Measurements from ENCODE around the gene HOXA4. TPM values are rescaled to one million over a fixed set of nuclear protein-coding genes. Genes with fewer than 3 reads are reported as not detected.

HOXA4 gene
- polyA plus RNA-seq, 3 donors = 0.48 TPM; not detected in 2

- peaks cover 2% of the 10 kb centered on the region for H3K4me1 Mint-ChIP-seq
- H3K36me3 Mint-ChIP-seq = no peaks in the 10 kb centered on the region
- Histone ChIP-seq H3K9ac (ENCODE audit: insufficient read depth, low read length, poor library complexity, severe bottlenecking) (no peak overlapping the region), H2AFZ (ENCODE audit: insufficient read depth, low read depth, low read length, poor library complexity, severe bottlenecking) (no peak overlapping the region), H3K9me3 (replicated peaks in 1 of 2; ENCODE audit: control insufficient read depth in 1 of 2, insufficient read depth in 1 of 2, low read length in 2 of 2) (no peaks in the 10 kb centered on the region), H3K27me3 (ENCODE audit: control insufficient read depth in 2 of 2, insufficient read depth in 2 of 2, low read length in 2 of 2) (no peaks in the 10 kb centered on the region), H3K36me3 (replicated peaks in 1 of 2; ENCODE audit: control insufficient read depth in 1 of 2, insufficient read depth in 2 of 2, low read length in 2 of 2) (no peaks in the 10 kb centered on the region), H3K27ac (ENCODE audit: low read depth in 1 of 2, low read length in 2 of 2) (no peak overlapping the region), H4K20me1 (ENCODE audit: insufficient read depth, low read length) (no peaks in the 10 kb centered on the region), H3K4me2 (replicated peaks; ENCODE audit: extremely low read depth, low read length, poor library complexity, severe bottlenecking) (no peak overlapping the region), H3K4me1 (ENCODE audit: control insufficient read depth in 1 of 2, insufficient read depth in 2 of 2, low read length in 2 of 2) (no peaks in the 10 kb centered on the region), H3K4me3 (replicated peaks in 1 of 3; ENCODE audit: low read depth in 2 of 3, low read length in 3 of 3) (no peak overlapping the region), H3K79me2 (ENCODE audit: insufficient read depth, low read length) (no peaks in the 10 kb centered on the region)
- H3K27ac Mint-ChIP-seq = peak overlapping the region in 1 of 7 donors; percentile 37
- peaks cover under 1 to 3% (median 2%) of the 10 kb centered on the region in 3 donors for H3K27me3 Mint-ChIP-seq (ENCODE audit: low read depth in 3 of 3)
- TF ChIP-seq CTCF (IDR thresholded peaks at IDR 0.05) = no peak
- DNase-seq = no peak
- H3K9me3 Mint-ChIP-seq = peaks cover 0 to 4% (median 1%) of the 10 kb centered on the region in 7 donors
- intact Hi-C loops (cut with micrococcal nuclease) = no loop called here
- no CpG with 5 or more reads among the region's 26 CpGs for WGBS (ENCODE audit: insufficient coverage)
- no peak overlapping the region for H3K4me3 Mint-ChIP-seq
These were observed 16.4 kb downstream of the HOXA4 start for GRCh38 chr7:27113991-27114769.

- Histone ChIP-seq H3K27ac (ENCODE audit: low read depth in 1 of 2, low read length in 2 of 2) (no peak overlapping the region), H4K20me1 (ENCODE audit: insufficient read depth, low read length) (no peaks in the 10 kb centered on the region), H3K36me3 (replicated peaks in 1 of 2; ENCODE audit: control insufficient read depth in 1 of 2, insufficient read depth in 2 of 2, low read length in 2 of 2) (no peaks in the 10 kb centered on the region), H3K4me3 (replicated peaks in 1 of 3; ENCODE audit: low read depth in 2 of 3, low read length in 3 of 3) (no peak overlapping the region), H3K79me2 (ENCODE audit: insufficient read depth, low read length) (no peaks in the 10 kb centered on the region), H3K27me3 (ENCODE audit: control insufficient read depth in 2 of 2, insufficient read depth in 2 of 2, low read length in 2 of 2) (no peaks in the 10 kb centered on the region), H3K9me3 (replicated peaks in 1 of 2; ENCODE audit: control insufficient read depth in 1 of 2, insufficient read depth in 1 of 2, low read length in 2 of 2) (peaks cover 0 to 4% of the 10 kb centered on the region in 2 donors), H3K9ac (ENCODE audit: insufficient read depth, low read length, poor library complexity, severe bottlenecking) (no peak overlapping the region), H3K4me2 (replicated peaks; ENCODE audit: extremely low read depth, low read length, poor library complexity, severe bottlenecking) (no peak overlapping the region), H2AFZ (ENCODE audit: insufficient read depth, low read depth, low read length, poor library complexity, severe bottlenecking) (no peak overlapping the region), H3K4me1 (ENCODE audit: control insufficient read depth in 1 of 2, insufficient read depth in 2 of 2, low read length in 2 of 2) (no peaks in the 10 kb centered on the region)
- TF ChIP-seq CTCF (IDR thresholded peaks at IDR 0.05) = no peak
- Mint-ChIP-seq H3K4me3 (no peak overlapping the region), H3K9me3 (peaks cover 0 to 7% (median 1%) of the 10 kb centered on the region in 7 donors), H3K4me1 (peaks cover 2% of the 10 kb centered on the region), H3K27ac (peak overlapping the region in 1 of 7 donors; percentile 57), H3K36me3 (no peaks in the 10 kb centered on the region), H3K27me3 (ENCODE audit: low read depth in 3 of 3) (peaks cover 2 to 3% (median 2%) of the 10 kb centered on the region in 3 donors)
- intact Hi-C loops (cut with micrococcal nuclease) = no loop called here
- 97% methylated on average over 27 of the region's 57 CpGs for WGBS (ENCODE audit: insufficient coverage)
- DNase-seq = no peak
These were observed 17.3 kb downstream of the HOXA4 start for GRCh38 chr7:27112955-27113949.
